Progenitor cell of endocrine pancreas (in vitro differentiated cells): Measurements from ENCODE around the gene ANKS3. TPM values are rescaled to one million over a fixed set of nuclear protein-coding genes. Genes with fewer than 3 reads are reported as not detected.
"Not testable (repeated sequence)": the region's sequence is repeated elsewhere in the genome, so short reads cannot be mapped to it uniquely, and the experiment has no call there.

Experiments used
- DNase-seq: peaks from one replicate; pipeline ENCODE4 v3.0.0; 2021; ENCODE audit warnings: low spot score; ENCODE audit not compliant: unreplicated experiment
- H3K27ac Mint-ChIP-seq: 2 replicates; pipeline ENCODE4 v1.8.0; 2021; ENCODE audit warnings: mild to moderate bottlenecking, moderate library complexity, mixed read lengths
- H3K27me3 Mint-ChIP-seq: 2 replicates; pipeline ENCODE4 v1.8.0; 2021; ENCODE audit warnings: mixed read lengths
- H3K36me3 Mint-ChIP-seq: 2 replicates; pipeline ENCODE4 v1.8.0; 2022; ENCODE audit warnings: mixed read lengths; ENCODE audit not compliant: insufficient read depth
- H3K4me1 Mint-ChIP-seq: 2 replicates; pipeline ENCODE4 v1.8.0; 2021; ENCODE audit warnings: low read depth, mixed read lengths
- H3K4me3 Mint-ChIP-seq: 2 replicates; pipeline ENCODE4 v1.8.0; 2021; ENCODE audit warnings: low read depth, mild to moderate bottlenecking, moderate library complexity, mixed read lengths
- H3K9me3 Mint-ChIP-seq: 2 replicates; pipeline ENCODE4 v1.8.0; 2021; ENCODE audit warnings: low read depth, mixed read lengths
- total RNA-seq: library from RNA; stranded (reverse); gene quantifications from 2 replicates; pipeline ENCODE4 v1.2.1, GENCODE V29; 2021
- TF ChIP-seq, protein P1 (sequence below): fragments of 200-600 bp; sonication (generic); IDR thresholded peaks from one replicate; pipeline ENCODE4 v1.5.0; 2021; ENCODE audit warnings: antibody characterized with exemption, mild to moderate bottlenecking; ENCODE audit not compliant: unreplicated experiment

The ANKS3 gene
- total RNA-seq, 1 donor from 2014 or later, result 45.0 TPM

DNA sequence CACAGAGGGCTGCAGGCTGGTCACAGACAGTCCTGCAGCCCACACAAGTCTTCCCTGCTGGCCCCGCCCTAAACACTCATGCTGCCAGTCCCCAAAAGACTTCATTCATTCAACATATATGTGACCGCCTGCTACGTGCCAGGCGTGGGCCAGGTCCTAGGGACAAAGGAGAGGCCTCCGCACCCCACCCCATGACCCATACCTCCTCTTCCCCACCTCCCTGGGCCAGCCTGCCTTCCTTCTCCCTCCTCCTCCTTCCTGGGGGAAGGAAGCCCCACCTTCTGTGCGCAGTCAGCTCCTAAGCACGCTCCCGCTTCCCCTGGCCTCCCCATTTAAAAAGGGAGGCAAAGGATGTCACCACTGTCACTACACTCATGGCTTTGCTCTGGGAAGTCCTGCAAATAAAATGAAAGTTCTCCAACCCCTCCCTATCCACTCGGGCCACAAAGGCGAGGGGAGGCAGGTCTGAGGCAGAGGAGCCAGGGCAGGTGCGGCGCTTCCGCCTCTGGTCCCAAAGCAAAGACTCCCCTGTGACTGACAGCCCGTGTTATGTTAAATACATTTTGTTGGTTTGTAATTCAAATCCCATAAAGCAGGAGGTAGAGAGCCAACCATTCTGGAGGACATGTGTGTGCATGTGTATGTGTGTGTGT, 9.3 kb upstream of the ANKS3 start:
- no peak overlapping the region for H3K27ac Mint-ChIP-seq
- TF ChIP-seq, protein P1, sequence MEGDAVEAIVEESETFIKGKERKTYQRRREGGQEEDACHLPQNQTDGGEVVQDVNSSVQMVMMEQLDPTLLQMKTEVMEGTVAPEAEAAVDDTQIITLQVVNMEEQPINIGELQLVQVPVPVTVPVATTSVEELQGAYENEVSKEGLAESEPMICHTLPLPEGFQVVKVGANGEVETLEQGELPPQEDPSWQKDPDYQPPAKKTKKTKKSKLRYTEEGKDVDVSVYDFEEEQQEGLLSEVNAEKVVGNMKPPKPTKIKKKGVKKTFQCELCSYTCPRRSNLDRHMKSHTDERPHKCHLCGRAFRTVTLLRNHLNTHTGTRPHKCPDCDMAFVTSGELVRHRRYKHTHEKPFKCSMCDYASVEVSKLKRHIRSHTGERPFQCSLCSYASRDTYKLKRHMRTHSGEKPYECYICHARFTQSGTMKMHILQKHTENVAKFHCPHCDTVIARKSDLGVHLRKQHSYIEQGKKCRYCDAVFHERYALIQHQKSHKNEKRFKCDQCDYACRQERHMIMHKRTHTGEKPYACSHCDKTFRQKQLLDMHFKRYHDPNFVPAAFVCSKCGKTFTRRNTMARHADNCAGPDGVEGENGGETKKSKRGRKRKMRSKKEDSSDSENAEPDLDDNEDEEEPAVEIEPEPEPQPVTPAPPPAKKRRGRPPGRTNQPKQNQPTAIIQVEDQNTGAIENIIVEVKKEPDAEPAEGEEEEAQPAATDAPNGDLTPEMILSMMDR, result no peak
- DNase-seq, result no peak
- peaks cover 4% of the 10 kb centered on the region for H3K27me3 Mint-ChIP-seq
- no peaks in the 10 kb centered on the region for H3K9me3 Mint-ChIP-seq
- H3K36me3 Mint-ChIP-seq, result no peaks in the 10 kb centered on the region
- peaks cover 1% of the 10 kb centered on the region for H3K4me1 Mint-ChIP-seq
- H3K4me3 Mint-ChIP-seq, result no peak overlapping the region

DNA sequence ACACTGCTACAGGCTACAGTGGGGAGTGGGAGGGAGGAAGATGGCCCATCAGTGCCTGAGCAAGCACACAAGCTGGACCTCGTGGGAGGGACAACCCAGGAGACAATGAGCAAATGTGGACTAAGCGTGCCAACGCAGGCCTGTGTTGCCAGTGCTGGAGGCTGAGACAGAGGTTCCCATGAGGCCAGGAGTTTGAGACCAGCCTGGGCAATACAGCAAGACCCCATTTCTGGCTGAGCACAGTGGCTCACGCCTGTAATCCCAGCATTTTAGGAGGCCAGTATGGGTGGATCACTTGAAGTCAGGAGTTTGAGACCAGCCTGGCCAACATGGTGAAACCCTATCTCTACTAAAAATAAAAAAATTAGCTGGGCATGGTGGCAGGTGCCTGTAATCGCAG, 4.3 kb upstream of the ANKS3 start:
- not testable (repeated sequence) for H3K4me1 Mint-ChIP-seq, H3K4me3 Mint-ChIP-seq, H3K36me3 Mint-ChIP-seq, H3K27me3 Mint-ChIP-seq, DNase-seq, H3K9me3 Mint-ChIP-seq, H3K27ac Mint-ChIP-seq

DNA sequence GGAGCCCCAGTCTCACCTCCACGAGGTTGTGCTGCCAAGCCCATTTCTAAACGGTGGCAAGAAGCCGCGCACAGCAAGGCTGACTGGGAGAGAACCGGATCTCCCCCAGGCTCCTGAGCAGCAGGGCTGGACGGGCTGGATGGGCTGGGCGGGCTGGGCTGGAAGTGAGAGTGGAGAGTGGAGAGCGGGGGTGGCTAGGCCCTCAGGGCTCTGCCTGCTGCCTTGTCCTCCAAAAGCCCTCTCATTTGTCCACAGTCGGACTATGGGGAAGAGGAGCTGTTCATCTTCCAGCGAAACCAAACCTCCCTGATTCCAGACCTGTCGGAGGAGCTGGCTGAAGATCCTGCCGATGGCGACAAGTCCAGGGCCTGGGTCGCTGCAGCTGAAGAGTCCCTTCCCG, 3.5 kb upstream of the ANKS3 start:
- Mint-ChIP-seq H3K4me1 (peaks cover 11% of the 10 kb centered on the region), H3K27me3 (peaks cover 6% of the 10 kb centered on the region), H3K9me3 (no peaks in the 10 kb centered on the region), H3K36me3 (no peaks in the 10 kb centered on the region), H3K4me3 (no peak overlapping the region), H3K27ac (no peak overlapping the region)
- DNase-seq, result no peak
- TF ChIP-seq, protein P1, result no peak

DNA sequence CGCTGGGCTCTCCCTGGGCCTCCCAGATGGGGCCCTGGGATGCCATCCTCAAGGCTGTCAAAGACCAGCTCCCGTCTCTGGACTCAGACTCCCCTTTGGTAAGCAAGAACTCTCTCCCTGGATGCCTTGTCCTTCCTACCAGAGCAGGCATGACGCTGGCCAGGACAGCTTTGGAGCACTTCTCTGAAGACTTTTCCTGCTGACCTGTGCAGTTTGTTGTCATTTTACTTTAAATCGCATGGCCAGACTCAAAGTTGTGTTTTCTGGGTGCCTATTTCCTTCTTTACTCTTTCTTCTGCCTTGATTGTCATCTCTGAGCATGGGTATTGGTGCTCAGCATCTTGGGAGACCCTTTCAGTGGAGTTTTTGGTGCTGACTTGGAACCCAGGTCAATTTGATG, 2.5 kb upstream of the ANKS3 start:
- Mint-ChIP-seq H3K36me3 (no peaks in the 10 kb centered on the region), H3K27ac (no peak overlapping the region), H3K9me3 (no peaks in the 10 kb centered on the region), H3K4me1 (peaks cover 11% of the 10 kb centered on the region), H3K4me3 (no peak overlapping the region), H3K27me3 (peaks cover 6% of the 10 kb centered on the region)
- TF ChIP-seq, protein P1, result no peak
- DNase-seq, result no peak

DNA sequence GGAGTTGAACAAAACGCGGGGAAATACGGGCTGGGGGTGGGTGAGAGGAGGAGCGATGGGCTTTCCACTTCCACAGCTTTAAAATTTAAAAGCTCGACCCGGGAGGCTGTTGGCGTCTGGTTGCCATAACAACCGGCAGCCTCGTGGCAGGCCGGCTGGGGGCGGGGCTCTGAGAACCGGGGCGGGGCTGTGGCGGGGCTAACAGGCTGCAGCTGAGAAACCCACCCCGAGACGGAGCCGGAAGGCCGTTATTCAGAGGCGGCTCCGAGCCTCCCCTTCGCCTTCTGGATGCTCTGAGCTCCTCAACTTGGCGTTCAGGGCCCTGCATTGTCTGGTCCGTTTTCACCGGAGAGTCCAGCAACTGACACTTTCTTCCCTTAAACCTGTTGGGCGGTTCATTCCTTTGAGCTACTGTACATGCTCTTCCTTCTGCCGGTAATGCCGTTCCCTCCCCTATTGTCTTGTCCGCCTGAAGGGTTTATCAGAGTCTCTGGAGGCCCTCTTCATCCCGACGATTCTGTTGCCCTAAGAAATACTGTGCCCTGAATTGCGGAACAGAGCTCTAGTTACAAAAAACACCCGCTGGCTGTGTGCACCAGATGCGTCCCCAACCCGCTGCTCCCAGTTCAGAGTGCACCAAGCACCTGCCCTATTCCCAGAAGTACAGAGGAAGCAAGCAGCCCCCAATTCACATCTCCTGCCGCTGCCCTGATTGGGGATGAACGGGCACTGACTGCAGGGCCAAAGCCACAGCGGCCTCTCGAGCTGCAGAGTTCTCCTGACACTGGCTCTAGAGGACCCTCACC, 862 bp upstream of the ANKS3 start:
- no peaks in the 10 kb centered on the region for H3K9me3 Mint-ChIP-seq
- TF ChIP-seq, protein P1, result no peak
- H3K27me3 Mint-ChIP-seq, result peaks cover 6% of the 10 kb centered on the region
- H3K27ac Mint-ChIP-seq, result peak overlapping the region; percentile 99
- peak; percentile 75 for DNase-seq
- H3K4me3 Mint-ChIP-seq, result peak overlapping the region; percentile 95
- peaks cover 4% of the 10 kb centered on the region for H3K36me3 Mint-ChIP-seq
- H3K4me1 Mint-ChIP-seq, result peaks cover 11% of the 10 kb centered on the region

DNA sequence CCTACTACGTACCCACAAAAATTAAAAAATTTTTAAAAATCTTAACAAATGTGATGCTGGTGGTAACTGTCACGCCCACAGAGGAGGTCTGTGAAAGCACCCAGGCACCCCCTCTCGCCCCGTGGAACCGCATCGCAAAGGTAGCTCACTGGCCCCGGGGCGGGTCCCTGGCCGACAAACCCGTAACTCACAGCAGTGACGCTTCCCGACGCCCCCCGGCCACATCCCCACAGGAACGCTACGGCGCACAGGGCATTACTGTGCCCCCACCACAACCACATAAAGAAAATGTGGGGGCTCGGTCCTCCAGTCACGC, 366 bp downstream of the ANKS3 start:
- H3K36me3 Mint-ChIP-seq, result peaks cover 4% of the 10 kb centered on the region
- H3K4me3 Mint-ChIP-seq, result peak overlapping the region; percentile 95
- TF ChIP-seq, protein P1, result no peak
- peaks cover 6% of the 10 kb centered on the region for H3K27me3 Mint-ChIP-seq
- no peak for DNase-seq
- no peaks in the 10 kb centered on the region for H3K9me3 Mint-ChIP-seq
- peak overlapping the region; percentile 97 for H3K27ac Mint-ChIP-seq
- H3K4me1 Mint-ChIP-seq, result peaks cover 11% of the 10 kb centered on the region
